ENCODE measurements around the gene LRRC75A. TPM values are rescaled to one million over a fixed set of nuclear protein-coding genes. Genes with fewer than 3 reads are reported as not detected.

The LRRC75A gene
- total and polyA plus RNA-seq, 2 of the 13 experiments (the other 11 are each of a cell fraction or from before 2014, with no cell fraction given): 0.03 TPM; not detected in 1

GRCh38 chr17:16479264-16479663, 12.7 kb downstream of the LRRC75A start (continued):
- no peak for TF ChIP-seq SYNCRIP (IDR thresholded peaks at IDR 0.05; ENCODE audit: insufficient read depth, low read depth, low read length)
- no peak for TF ChIP-seq ZNF879 (CRISPR knock-in tag; IDR thresholded peaks at IDR 0.05)
- TF ChIP-seq, protein P1, sequence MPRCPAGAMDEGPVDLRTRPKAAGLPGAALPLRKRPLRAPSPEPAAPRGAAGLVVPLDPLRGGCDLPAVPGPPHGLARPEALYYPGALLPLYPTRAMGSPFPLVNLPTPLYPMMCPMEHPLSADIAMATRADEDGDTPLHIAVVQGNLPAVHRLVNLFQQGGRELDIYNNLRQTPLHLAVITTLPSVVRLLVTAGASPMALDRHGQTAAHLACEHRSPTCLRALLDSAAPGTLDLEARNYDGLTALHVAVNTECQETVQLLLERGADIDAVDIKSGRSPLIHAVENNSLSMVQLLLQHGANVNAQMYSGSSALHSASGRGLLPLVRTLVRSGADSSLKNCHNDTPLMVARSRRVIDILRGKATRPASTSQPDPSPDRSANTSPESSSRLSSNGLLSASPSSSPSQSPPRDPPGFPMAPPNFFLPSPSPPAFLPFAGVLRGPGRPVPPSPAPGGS (CRISPR knock-in tag; IDR thresholded peaks at IDR 0.05): no peak
- TF ChIP-seq ZBTB20 (CRISPR knock-in tag; IDR thresholded peaks at IDR 0.05; ENCODE audit: borderline replicate concordance, low read depth): no peak
- TF ChIP-seq POGZ (CRISPR knock-in tag; IDR thresholded peaks at IDR 0.05): no peak
- no peak for TF ChIP-seq TFAP4 (IDR thresholded peaks at IDR 0.05; ENCODE audit: borderline replicate concordance, low read depth)
- TF ChIP-seq ZNF383 (CRISPR knock-in tag; IDR thresholded peaks at IDR 0.05; ENCODE audit: borderline replicate concordance): no peak
- TF ChIP-seq ZSCAN25 (CRISPR knock-in tag; IDR thresholded peaks at IDR 0.05): no peak
- no peak for TF ChIP-seq FOSL2 (CRISPR knock-in tag; IDR thresholded peaks at IDR 0.05)
- TF ChIP-seq ZBTB7A (CRISPR knock-in tag; IDR thresholded peaks at IDR 0.05): no peak
- TF ChIP-seq ZNF572 (CRISPR knock-in tag; IDR thresholded peaks at IDR 0.05): no peak
- TF ChIP-seq ZNF335 (CRISPR knock-in tag; IDR thresholded peaks at IDR 0.05): no peak

DNA sequence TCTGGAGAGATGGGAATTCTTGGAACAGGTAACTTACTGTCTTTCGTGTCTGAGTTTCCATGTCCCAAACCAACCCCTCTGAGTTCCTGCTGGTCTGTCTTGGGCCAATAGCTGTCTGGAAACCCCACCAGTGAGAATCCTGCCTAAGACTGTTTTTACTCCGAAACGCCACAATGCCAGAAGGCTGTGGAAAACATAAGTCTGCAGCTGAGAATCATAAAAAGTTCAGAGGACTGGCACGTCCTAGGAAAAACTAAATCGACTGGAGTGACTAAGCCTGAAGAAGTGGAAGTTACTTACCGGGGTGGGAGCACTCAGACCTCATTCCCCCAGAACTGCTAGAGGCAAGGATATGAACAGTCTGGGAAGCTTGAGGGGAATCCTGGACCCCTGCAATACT, 13.3 kb downstream of the LRRC75A start:
- BruUV-seq (replicated peaks): no TSS peak
- ChIA-PET POLR2A (no interaction called here), CTCF (ENCODE audit: low intra/inter-chr PET ratio, low total read pairs) (no interaction called here)
- Histone ChIP-seq H3K36me3 (replicated peaks in 1 of 2; ENCODE audit: control insufficient read depth in 1 of 2, insufficient read depth in 2 of 2, low read length in 2 of 2) (no peaks in the 10 kb centered on the region), H3K4me2 (ENCODE audit: low read depth, low read length) (no peak overlapping the region), H2AFZ (ENCODE audit: low read length) (no peak overlapping the region), H3K9me3 (ENCODE audit: low read length) (no peaks in the 10 kb centered on the region), H3K9ac (ENCODE audit: insufficient read depth, low read depth, low read length) (no peak overlapping the region), H4K20me1 (ENCODE audit: insufficient read depth, low read length) (no peaks in the 10 kb centered on the region; the same call in 1 of the 2 replicates), H3K79me2 (ENCODE audit: insufficient read depth, low read length) (no peaks in the 10 kb centered on the region), H3K27me3 (ENCODE audit: control insufficient read depth in 1 of 2, insufficient read depth in 2 of 2, low read length in 2 of 2) (peaks cover 6 to 51% of the 10 kb centered on the region in 2 experiments), H3K4me1 (ENCODE audit: insufficient read depth, low read length) (peaks cover 16% of the 10 kb centered on the region), H3K27ac (ENCODE audit: extremely low read length, insufficient read depth, low read length) (no peak overlapping the region), H3K4me3 (replicated peaks in 1 of 3; ENCODE audit: insufficient read depth in 1 of 3, low read depth in 2 of 3, low read length in 3 of 3) (no peak overlapping the region)
- 60% methylated on average over 6 of the region's 6 CpGs for WGBS (ENCODE audit: low lambda C conversion rate)
- intact Hi-C loops (cut with micrococcal nuclease; ENCODE audit: unreplicated experiment): no loop called here
- DNase-seq (ENCODE audit: low spot score): no peak
- ATAC-seq: no peak
- in situ Hi-C loops (cut with HindIII; ENCODE audit: extremely low pct_ligation_motif_present, low pct_unique_long_range_greater_than_20kb): no loop called here
- FAIRE-seq: no peak
- TF ChIP-seq MED8 (CRISPR knock-in tag; IDR thresholded peaks at IDR 0.05; ENCODE audit: insufficient replicate concordance) (no peak), MEIS1 (CRISPR knock-in tag; IDR thresholded peaks at IDR 0.05; ENCODE audit: borderline replicate concordance) (no peak), HDAC2 (CRISPR knock-in tag; IDR thresholded peaks at IDR 0.05) (no peak), ZNF468 (CRISPR knock-in tag; IDR thresholded peaks at IDR 0.05) (no peak), ZNF496 (CRISPR knock-in tag; IDR thresholded peaks at IDR 0.05; ENCODE audit: insufficient replicate concordance) (no peak), GATAD2A (CRISPR knock-in tag; IDR thresholded peaks at IDR 0.05) (no peak)
- TF ChIP-seq, protein P2, sequence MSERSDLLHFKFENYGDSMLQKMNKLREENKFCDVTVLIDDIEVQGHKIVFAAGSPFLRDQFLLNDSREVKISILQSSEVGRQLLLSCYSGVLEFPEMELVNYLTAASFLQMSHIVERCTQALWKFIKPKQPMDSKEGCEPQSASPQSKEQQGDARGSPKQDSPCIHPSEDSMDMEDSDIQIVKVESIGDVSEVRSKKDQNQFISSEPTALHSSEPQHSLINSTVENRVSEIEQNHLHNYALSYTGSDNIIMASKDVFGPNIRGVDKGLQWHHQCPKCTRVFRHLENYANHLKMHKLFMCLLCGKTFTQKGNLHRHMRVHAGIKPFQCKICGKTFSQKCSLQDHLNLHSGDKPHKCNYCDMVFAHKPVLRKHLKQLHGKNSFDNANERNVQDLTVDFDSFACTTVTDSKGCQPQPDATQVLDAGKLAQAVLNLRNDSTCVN (CRISPR knock-in tag; IDR thresholded peaks at IDR 0.05; ENCODE audit: borderline replicate concordance): no peak
- TF ChIP-seq, protein P3, sequence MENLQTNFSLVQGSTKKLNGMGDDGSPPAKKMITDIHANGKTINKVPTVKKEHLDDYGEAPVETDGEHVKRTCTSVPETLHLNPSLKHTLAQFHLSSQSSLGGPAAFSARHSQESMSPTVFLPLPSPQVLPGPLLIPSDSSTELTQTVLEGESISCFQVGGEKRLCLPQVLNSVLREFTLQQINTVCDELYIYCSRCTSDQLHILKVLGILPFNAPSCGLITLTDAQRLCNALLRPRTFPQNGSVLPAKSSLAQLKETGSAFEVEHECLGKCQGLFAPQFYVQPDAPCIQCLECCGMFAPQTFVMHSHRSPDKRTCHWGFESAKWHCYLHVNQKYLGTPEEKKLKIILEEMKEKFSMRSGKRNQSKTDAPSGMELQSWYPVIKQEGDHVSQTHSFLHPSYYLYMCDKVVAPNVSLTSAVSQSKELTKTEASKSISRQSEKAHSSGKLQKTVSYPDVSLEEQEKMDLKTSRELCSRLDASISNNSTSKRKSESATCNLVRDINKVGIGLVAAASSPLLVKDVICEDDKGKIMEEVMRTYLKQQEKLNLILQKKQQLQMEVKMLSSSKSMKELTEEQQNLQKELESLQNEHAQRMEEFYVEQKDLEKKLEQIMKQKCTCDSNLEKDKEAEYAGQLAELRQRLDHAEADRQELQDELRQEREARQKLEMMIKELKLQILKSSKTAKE (CRISPR knock-in tag; IDR thresholded peaks at IDR 0.05; ENCODE audit: borderline replicate concordance): no peak
